GM19467 (cell line): ENCODE measurements around the gene B4GALT1.
"Not testable (repeated sequence)": the region's sequence is repeated elsewhere in the genome, so short reads cannot be mapped to it uniquely, and the experiment has no call there.

Experiments
- ATAC-seq: cut with Tn5 transposase; IDR thresholded peaks from one replicate; pipeline ENCODE4 v1.9.1; 2021; ENCODE audit warnings: mild to moderate bottlenecking, moderate library complexity; ENCODE audit not compliant: unreplicated experiment

B4GALT1 gene

DNA sequence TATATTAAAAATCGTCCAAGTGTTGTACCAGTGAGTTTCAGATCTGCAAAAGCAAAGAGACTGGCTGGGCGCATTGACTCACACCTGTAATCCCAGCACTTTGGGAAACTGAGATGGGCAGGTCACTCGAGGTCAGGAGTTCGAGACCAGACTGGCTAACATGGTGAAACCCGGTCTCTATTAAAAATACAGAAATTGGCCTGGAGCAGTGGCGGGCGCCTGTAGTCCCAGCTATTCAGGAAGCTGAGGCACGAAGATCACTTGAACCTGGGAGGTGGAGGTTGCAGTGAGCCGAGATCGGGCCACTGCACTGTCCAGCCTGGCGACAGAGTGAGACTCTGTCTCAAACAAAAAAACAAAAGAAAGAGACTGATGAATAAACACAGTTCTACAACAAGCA, 18.3 kb upstream of the B4GALT1 start:
- no peak for ATAC-seq

DNA sequence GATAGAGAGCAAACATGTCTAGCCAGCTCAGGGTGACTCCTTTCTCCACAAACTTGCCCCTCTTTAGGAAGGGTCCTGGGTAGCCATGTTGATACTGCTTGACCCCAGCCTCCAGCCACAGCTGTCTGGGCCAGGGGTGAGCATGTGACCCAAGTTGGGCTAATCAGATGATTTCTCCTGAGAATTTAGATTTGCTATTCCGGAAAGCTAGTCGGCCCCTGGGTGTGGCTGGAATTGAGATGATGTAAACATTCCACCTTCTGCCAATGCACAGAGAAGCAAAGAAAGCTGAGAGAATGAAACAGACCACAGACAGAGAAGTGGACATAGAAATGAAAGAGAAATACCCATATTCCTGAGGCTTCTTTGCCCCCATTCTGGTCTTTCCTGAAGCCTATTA, 17.8 kb upstream of the B4GALT1 start:
- no peak for ATAC-seq

DNA sequence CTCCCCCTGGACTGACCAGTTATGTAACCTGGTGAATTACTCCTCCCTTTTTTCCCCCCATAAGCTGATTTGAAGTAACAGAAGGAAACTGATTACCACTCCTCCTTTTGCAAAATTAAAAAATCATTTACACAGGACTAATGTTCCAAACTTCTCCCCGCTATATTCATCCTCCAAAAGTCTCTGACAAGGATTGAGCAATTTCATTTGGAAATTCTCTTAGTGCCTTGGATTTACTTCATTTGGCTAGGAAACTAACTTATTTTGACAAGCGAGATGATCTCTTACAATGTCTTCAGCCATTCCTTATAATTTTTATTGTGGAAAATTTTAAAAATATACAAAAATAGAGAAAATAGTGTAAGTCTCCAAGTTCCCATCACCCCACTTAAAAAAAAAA, 15.4 kb upstream of the B4GALT1 start:
- no peak for ATAC-seq

DNA sequence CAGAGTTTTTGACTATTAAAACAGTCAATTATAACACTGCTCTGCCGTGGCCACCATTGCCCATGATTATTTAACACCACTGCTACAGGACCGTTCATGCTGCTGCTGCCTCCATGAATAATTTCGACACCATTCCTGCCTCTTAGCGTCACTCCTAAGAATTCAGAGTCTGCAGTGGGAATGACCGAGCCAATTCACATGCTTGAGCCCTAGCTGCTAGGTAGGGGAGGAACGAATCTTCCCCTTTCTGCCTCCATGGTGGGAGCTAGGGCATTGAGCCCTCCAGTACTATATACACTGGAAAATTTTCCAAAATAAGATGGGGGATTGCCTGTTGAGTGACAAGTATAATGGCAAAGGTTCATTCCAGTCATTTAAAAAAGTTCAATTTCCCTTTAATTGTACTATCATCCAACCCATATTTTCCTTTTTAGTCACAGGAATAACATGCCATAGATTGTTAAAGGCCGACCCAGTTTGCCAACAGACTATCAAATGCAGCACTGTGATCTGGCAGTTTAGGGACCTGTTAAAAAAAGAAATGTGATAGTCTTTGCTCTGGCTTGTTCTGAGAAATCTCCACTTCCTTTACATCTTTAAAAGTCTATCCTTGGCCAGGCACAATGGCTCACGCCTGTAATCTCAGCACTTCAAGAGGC, 13.5 kb upstream of the B4GALT1 start:
- ATAC-seq = no peak

DNA sequence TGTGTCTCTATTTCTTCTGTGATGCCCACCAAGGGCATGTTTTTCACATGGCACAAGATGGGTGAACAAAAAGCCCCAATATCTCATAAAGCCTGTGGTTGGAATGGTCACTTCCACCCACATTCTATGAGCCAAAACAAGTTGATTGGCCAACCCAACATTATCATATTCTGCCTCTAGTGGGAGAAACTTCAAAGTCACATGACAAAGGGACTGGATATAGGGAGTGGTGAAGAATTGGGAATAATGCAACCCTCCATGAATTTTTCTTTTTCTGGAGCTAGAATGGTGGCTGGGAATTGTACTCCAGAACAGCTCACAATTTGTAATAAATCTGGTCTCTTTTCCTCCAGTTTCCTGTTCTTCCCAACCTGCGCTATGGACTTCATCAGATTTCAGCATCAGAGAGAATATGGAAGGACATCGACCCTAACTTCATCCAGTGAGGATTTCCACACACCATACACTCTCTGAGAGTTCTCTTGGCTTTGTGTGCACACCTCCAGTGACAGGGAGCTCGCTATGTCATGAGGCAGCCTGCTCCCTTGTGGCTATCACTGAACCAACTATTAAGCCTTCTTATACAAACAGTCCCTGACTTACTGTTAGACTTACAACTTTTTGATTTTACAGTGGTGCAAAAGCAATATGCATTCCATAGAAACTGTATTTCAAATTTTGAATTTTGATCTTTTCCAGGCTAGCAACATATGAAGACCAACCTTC, 12.0 kb upstream of the B4GALT1 start:
- ATAC-seq = no peak

DNA sequence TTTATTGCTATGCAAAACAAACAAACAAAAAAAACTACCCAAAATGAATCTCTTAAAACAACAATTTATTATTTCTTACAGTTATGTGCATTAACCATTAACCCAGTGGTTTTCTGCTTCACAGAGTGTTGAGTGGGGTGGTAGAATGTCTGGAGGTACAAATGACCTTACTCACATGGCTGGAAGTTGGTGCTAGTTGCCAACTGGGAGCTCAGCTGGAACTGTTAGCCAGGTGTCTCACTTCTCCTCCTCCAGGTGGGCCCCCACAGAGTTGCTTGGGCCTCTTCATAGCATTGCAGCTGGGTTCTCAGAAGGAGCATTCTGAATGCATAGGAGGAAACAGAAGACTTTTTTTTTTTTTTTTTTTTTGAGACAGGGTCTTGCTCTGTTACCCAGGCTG, 10.5 kb upstream of the B4GALT1 start:
- ATAC-seq = peak; percentile 91

DNA sequence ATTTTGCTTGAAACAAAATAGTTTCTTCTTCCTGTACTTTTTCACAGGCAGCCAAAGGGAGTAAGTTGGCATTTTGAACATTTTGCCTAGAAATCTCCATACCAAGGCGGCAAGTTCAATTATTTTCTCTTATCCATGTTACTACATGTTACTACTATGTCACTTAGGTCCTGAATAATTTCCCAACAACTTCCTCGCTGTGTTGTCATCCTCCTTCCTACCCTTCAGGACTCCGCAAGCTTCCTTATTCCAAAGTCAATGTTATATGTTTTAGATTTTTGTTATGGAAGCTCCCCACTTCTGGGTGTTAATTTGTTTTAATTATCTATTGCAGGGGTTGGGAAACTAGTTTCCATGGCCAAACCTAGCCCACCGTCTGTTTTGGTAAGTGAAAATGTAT, 9.9 kb upstream of the B4GALT1 start:
- ATAC-seq = no peak

DNA sequence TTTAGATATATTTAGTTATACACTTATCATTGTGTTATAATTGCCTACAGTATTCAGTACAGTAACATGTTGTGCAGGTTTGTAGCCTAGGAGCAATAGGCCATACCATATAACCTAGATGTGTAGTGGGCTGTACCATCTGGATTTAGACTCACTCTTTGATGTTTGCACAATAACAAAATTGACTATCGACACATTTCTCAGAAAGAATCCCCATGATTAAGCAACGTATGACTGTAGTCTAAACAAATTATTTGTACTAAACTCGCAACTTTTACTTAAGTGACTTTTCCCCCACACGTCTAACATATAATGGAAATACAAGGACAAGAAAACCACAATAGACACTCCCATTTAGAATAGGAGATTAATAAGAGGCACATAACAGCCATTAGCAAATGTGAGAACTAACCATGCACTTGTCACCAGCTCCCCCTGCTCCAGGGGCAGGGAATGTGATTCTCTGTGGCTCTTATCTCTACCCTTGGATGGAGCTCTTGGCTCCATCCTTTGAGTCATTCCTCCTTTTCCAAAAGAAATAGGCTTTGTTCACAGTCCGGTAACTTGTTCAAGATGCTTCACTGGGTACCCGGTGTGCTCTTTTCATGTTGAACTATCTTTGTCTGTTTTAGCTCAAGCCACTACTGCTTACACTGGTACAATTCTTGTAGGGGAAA, 8.7 kb upstream of the B4GALT1 start:
- ATAC-seq = no peak

DNA sequence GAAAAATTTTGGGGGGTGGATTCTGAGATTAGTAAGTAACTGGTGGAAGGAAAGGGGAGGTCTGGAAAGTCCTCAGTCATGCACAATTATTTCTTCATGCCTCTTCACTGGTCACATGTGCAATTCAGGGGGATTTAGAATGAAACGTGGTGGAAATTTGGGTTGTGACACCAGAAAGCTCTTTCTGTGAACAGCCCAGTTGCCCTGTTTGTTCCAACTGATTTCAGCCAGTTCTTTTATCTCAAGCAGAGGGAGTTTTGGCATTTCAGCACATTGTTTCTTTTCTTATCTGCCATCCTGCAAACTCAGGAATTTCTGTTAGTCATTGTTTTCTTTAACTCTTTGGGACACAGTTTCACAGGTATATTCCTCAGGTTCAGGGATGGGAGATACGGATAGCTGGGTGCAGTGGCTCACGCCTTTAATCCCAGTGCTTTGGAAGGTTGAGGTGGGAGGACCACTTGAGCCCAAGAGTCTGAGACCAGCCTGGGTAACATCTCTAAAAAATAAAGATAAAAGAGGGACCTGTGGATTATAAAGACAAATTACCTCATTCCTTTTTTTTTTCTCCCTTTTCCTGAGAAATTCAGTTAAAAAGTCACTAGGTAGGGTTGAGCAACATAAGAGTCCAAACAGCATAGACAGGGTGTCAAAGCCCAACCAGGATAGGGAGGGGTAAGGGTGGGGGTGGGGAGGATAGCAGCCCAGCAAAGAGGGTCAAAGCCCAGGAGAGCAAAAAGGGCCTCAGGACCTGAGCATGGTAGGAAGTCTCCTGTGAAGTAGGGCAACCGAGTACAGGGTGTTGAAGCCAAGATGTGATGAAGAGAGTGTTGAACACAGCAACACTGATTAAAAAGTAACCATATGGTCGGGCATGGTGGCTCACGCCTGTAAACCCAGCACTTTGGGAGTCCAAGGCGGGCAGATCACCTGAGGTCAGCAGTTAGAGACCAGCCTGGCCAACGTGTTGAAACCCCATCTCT, 5.4 kb upstream of the B4GALT1 start:
- ATAC-seq = no peak

DNA sequence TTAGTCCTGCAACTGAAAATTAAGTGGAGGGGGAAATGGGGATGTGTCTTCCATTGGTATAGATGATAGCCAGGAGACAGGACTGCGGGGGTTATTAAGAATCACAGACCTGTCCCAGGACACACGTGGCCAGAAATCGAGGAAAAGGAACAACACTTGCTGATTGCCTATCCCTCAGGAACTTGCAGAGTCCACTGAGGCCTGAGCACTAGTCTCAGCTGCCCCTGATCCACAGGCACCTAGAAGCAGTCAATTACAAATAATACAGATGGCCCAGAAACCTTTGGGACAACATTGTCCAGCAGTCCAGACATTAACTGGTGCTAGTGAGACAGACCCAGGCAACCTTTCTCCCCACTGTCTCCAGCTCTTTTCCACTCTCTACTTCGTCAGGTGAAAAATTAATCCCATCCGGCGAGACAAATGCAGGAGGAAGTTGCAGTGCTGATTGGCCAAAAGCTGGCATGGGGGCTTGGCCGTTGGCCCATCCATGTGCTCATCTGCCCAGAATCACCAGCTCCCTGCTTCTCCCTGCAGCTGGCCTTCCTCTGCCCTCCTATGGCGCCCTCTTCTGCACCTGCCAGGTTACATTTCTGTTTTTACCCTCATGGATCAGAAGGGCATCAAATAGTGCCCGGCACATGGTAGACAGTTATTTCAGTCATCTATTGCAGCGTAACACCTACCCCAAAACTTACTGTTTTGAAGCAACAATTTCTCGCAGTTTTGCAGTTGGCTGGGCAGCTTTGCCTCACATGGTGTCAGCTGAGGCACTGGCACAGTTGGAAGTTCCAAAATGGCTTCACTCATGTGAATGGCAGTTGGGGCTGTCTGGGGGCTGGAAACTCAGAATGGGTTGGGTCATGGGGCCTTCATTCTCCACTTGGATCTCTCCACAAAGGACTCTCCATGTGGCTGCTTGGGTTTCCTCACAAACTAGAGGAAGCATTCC, 3.6 kb upstream of the B4GALT1 start:
- no peak for ATAC-seq

DNA sequence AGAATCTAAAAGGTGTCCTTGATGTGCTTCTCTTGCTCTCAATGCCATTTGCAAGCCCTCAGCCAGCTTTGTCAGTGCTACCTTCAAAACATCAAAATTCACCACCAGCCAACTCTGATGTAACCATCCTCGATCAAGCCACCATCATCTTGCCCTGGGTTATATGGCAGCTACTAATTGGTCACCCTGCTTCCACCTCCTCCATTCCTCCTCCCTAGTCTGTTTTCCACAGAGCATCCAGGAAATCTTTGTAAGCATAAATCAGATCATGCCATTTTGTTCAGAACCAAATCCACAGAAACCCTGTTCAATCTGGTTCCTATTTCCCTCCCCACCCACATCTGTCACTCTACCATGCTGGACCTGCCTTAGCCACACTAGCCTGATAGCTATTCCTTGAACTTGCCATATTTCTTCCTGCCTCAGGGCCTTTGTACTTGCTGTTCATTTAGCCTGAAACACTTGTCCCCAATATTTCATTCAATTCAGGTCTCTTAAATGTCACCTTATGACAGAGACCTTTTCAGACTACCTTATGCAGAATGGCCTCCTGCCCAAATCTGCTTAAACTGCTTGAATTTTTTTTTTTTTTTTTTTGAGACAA, 1.9 kb upstream of the B4GALT1 start:
- ATAC-seq = no peak

DNA sequence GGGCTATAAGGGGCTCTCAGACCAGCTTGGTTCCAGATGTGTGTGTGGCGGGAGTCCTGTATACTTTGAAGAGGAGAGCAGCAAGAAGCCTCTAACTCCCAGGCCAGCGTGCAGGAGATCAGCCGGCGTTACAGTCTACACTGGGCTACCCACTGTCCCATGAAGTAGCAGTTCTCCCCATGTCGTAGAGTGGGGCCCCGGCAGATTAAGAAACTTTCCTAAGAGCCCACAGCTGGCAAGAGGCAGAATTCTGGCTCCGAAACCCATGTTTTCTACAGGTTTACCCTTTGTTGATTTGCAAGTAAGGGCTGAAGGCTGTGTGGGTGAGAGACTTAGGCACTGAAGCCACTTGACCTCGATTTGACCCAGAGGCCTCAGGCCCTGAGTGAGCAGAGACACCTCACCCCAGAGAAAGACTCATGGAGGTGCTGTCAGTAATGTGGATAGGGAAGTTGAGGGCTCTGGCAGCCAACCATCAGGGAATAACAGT, 881 bp upstream of the B4GALT1 start:
- no peak for ATAC-seq

DNA sequence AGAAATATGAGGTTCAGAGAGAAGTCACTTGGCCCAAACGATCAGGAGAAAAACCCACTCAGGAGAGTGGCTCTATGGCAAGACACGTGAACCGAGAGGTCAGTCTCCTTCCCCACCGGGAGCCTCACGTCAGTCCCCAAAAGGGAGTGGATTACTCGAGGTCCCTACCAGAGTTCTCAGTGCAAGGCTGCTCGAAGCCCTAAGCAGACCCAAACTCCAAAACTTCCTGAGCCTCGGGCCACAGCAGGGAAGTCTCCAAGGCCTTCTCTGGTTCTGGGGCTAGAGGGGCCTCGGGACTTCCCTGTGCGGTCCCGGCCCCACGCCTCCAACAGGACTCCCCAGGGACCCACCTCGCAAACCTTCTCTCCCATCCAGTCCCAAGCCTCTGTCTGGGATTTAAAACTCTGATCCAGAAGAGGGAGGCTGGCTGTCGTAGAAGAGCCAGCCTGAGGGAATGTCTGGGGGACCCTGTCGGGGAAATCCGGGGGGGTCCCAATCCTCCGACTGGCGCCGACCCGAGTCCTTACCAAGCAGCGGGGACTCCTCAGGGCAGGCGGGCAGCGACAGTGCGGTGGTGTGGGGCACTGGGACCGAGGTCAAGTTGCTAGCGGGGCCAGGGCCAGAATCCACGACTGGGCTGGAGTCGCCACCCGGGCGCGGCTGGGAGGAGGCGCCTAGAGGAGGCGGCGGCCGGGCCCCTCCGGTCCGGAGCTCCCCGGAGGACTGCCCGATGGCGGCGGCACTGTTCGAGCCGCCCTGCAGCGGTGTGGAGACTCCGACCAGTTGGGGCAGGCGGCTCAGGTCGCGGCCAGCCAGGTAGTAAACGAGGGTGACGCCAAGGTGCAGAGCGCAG, 679 bp downstream of the B4GALT1 start:
- ATAC-seq = no peak

DNA sequence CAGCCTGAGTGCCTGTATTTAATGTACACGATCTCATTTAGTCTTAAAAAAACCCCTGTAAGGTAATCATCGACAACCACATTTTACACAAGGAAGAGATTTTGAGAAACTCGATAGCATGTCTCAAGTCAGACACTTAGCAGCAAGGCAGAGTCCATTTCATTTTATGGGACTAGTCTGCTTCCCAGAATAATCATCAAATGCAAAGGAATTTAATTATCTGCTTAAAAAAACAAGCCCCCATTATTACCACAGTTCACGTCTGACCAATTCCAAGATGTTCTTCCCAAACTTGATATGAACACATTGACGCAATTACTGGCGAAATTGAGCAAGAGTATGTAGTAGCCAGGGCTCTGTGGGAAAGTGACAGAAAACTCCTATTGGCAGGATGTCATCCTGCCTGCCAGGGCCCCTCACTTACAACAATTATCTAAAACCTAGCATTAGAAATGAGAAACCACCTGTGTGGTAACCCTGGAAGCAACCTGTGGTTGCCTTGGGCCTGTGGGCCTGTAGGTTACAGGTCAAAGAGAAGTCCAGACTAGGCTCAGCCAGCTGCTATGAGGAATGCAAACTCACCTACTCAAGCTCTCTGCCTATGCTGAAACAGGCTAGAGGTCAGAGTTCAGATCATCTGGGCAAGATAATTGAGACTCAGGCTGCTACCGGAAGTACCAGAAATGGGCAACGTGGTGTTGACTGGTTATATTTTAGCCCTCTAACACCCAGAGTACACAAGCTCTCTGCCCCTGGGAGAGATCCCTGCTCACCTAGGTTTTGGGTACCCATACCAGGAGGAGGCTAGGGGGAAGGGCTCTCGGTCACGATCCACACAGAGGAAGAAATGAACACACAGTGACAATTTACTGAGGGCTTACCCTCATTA, 1.6 kb downstream of the B4GALT1 start:
- peak; percentile 24 for ATAC-seq

DNA sequence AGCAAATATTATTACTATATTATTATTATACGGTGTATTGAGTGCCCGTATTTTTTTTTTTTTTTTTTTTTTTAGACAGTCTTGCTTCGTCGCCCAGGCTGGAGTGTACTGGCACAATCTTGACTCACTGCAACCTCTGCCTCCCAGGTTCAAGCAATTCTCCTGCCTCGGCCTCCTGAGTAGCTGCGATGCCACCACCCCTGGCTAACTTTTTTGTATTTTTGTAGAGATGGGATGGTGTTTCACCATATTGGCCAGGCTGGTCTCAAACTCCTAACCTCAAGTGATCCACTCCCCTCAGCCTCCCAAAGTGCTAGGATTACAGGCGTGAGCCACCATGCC, 2.2 kb downstream of the B4GALT1 start:
- not testable (repeated sequence) for ATAC-seq

DNA sequence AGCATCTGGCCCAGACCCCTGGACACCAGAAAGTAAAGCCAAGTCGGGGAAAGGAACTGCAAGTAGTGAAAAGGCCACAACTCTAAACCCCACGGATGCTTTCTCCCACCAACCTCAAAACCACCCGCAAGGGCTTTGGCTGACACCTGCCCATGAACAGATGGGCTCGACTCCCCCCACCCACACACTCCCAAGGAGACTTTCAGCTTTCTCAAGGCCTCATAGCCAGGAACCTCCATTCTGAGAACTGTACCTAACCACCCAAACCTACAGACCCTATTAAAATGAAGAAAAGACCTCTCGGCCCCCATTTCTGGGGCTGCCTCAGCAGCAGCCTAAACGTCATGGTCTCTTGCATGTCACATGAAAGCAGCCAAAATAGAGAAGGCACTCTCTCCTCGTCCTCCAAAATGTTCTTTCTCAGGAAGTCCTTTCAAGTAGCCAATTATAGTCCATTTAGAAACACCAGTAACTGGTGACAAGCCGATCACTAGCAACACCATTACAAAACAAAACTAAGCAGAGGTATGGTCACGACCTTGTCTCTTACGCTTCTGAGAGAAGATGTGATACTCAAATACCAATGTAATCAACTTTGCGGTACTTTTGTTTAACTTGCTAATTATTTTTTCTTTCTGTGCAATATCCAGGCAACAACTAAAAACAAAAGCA, 2.9 kb downstream of the B4GALT1 start:
- ATAC-seq = peak; percentile 16
